Esophagus squamous epithelium (tissue), 5 donors: Measurements from ENCODE around the gene INMT. TPM values are rescaled to one million over a fixed set of nuclear protein-coding genes. Genes with fewer than 3 reads are reported as not detected.

Experiments
- DNase-seq: peaks from one replicate; lab custom pipeline; 2025; lab: John Stamatoyannopoulos, UW
- H3K27ac ChIP-seq, 4 donors: fragments of 200-600 bp; sonication (generic); one replicate each; pipeline ENCODE4 v1.5.1; 2016 to 2019; ENCODE audit warnings: mild to moderate bottlenecking in 1 of 4
- H3K27me3 ChIP-seq, 4 donors: fragments of 200-600 bp; sonication (generic); 1 replicate in 3 of 4; 2 replicates in 1 of 4; pipeline versions ENCODE4 v1.5.1 to v1.6.0; 2017 to 2021; ENCODE audit warnings: antibody characterized with exemption in 1 of 4
- H3K36me3 ChIP-seq, 3 donors: fragments of 200-600 bp; sonication (generic); one replicate each; pipeline ENCODE4 v1.5.1; 2016 to 2019
- H3K4me1 ChIP-seq, 3 donors: fragments of 200-600 bp; sonication (generic); one replicate each; pipeline ENCODE4 v1.5.1; 2017 to 2019
- H3K4me3 ChIP-seq, 4 donors: fragments of 200-600 bp; sonication (generic); 1 replicate in 3 of 4; 2 replicates in 1 of 4; pipeline ENCODE4 v1.5.1; 2016 to 2019; ENCODE audit warnings: mild to moderate bottlenecking in 2 of 4, moderate library complexity in 1 of 4
- H3K9me3 ChIP-seq, 3 donors: fragments of 200-600 bp; sonication (generic); one replicate each; pipeline ENCODE4 v1.5.1; 2016 to 2019
- CTCF ChIP-seq, 6 experiments: fragments of 450-650 bp in 4 of 6; fragments of 200-600 bp in 2 of 6; sonication (generic) in 2 of 6; IDR thresholded peaks; one replicate each; pipeline ENCODE4 v1.5.1; 2016 to 2019; ENCODE audit warnings: antibody characterized with exemption in 6 of 6, mild to moderate bottlenecking in 4 of 6, moderate library complexity in 4 of 6
- POLR2A ChIP-seq, 4 donors: fragments of 450-650 bp; IDR thresholded peaks; one replicate each; pipeline ENCODE4 v1.6.1; 2017; ENCODE audit warnings: antibody characterized with exemption in 4 of 4, mild to moderate bottlenecking in 4 of 4, moderate library complexity in 3 of 4
- WGBS, 2 donors: methylation state at CpG; one replicate each; pipeline ENCODE4 v1.1.5; 2018; 5-methylcytosine and 5-hydroxymethylcytosine counted together
- intact Hi-C: fragments of 100-400 bp; cut with DNase I; formaldehyde crosslinking; loops from one replicate; pipeline ENCODE4 v1.15.0; 2022
- total RNA-seq, 4 donors: library from RNA; depleted of rRNA; stranded (reverse); fragments of >200 nt; gene quantifications; one replicate each; pipeline ENCODE4 v1.1.0, GENCODE V29; 2016
- donor health status: DM: yes; HTN: yes; CAD: no.

The INMT gene
- total RNA-seq, 4 donors from 2014 or later = 0.76 to 40.2 (median 7.8) TPM

GRCh38 chr7:30721211-30721610 is 30.7 kb upstream of the INMT start:
- Histone ChIP-seq H3K27me3 (peaks cover 0 to 14% (median 0%) of the 10 kb centered on the region in 4 donors), H3K9me3 (peaks cover 0 to 22% (median 0%) of the 10 kb centered on the region in 3 donors), H3K27ac (no peak overlapping the region), H3K4me1 (no peaks in the 10 kb centered on the region), H3K36me3 (no peaks in the 10 kb centered on the region), H3K4me3 (no peak overlapping the region)
- intact Hi-C loops = no loop called here
- DNase-seq = no peak
- TF ChIP-seq POLR2A (IDR thresholded peaks at IDR 0.05) = no peak
- 89 to 100% methylated on average over 1 of the region's 1 CpG for WGBS, 2 donors

GRCh38 chr7:30722187-30722586 is 29.7 kb upstream of the INMT start:
- Histone ChIP-seq H3K36me3 (no peaks in the 10 kb centered on the region), H3K9me3 (peaks cover 0 to 21% (median 0%) of the 10 kb centered on the region in 3 donors), H3K27ac (no peak overlapping the region), H3K4me1 (no peaks in the 10 kb centered on the region), H3K27me3 (peaks cover 0 to 14% (median 0%) of the 10 kb centered on the region in 4 donors), H3K4me3 (no peak overlapping the region)
- intact Hi-C loops = no loop called here
- no peak for TF ChIP-seq POLR2A (IDR thresholded peaks at IDR 0.05)
- DNase-seq = no peak
- 50 to 72% methylated on average over 1 to 2 of the region's 2 CpGs for WGBS, 2 donors

- H3K27ac ChIP-seq = no peak overlapping the region
- H3K36me3 ChIP-seq = no peaks in the 10 kb centered on the region
- intact Hi-C loops = no loop called here
- H3K27me3 ChIP-seq = peaks cover 0 to 14% (median 0%) of the 10 kb centered on the region in 4 donors
- no peak for DNase-seq
- H3K4me1 ChIP-seq = no peaks in the 10 kb centered on the region
- H3K9me3 ChIP-seq = peaks cover 0 to 16% (median 0%) of the 10 kb centered on the region in 3 donors
- H3K4me3 ChIP-seq = no peak overlapping the region
- TF ChIP-seq CTCF (IDR thresholded peaks at IDR 0.05) = no peak
- TF ChIP-seq POLR2A (IDR thresholded peaks at IDR 0.05) = no peak
These were observed 29.3 kb upstream of the INMT start for GRCh38 chr7:30722671-30723070.

GRCh38 chr7:30723776-30724175 is 28.2 kb upstream of the INMT start:
- no peaks in the 10 kb centered on the region for H3K4me1 ChIP-seq
- no peak overlapping the region for H3K27ac ChIP-seq
- H3K27me3 ChIP-seq = peaks cover 0 to 14% (median 0%) of the 10 kb centered on the region in 4 donors
- intact Hi-C loops = no loop called here
- TF ChIP-seq POLR2A (IDR thresholded peaks at IDR 0.05) (no peak), CTCF (IDR thresholded peaks at IDR 0.05) (no peak)
- peaks cover 0 to 7% (median 0%) of the 10 kb centered on the region in 3 donors for H3K9me3 ChIP-seq
- DNase-seq = no peak
- 66 to 74% methylated on average over 2 of the region's 4 CpGs for WGBS, 2 donors
- H3K4me3 ChIP-seq = no peak overlapping the region
- no peaks in the 10 kb centered on the region for H3K36me3 ChIP-seq

GRCh38 chr7:30726296-30727006 is 25.5 kb upstream of the INMT start:
- peaks cover 0 to 18% (median 0%) of the 10 kb centered on the region in 4 donors for H3K27me3 ChIP-seq
- H3K9me3 ChIP-seq = no peaks in the 10 kb centered on the region
- 100% methylated on average over 2 of the region's 7 CpGs; no CpG with 5 or more reads in 1 of the 2 donors for WGBS, 2 donors
- TF ChIP-seq CTCF (IDR thresholded peaks at IDR 0.05) (no peak), POLR2A (IDR thresholded peaks at IDR 0.05) (no peak)
- no peak overlapping the region for H3K27ac ChIP-seq
- intact Hi-C loops = no loop called here
- H3K4me3 ChIP-seq = no peak overlapping the region
- no peaks in the 10 kb centered on the region for H3K36me3 ChIP-seq
- no peaks in the 10 kb centered on the region for H3K4me1 ChIP-seq
- no peak for DNase-seq

GRCh38 chr7:30727061-30727945 is 24.6 kb upstream of the INMT start:
- no peaks in the 10 kb centered on the region for H3K36me3 ChIP-seq
- 51 to 67% methylated on average over 1 to 7 of the region's 8 CpGs for WGBS, 2 donors
- no peak overlapping the region for H3K4me3 ChIP-seq
- DNase-seq = no peak
- TF ChIP-seq CTCF (IDR thresholded peaks at IDR 0.05) (no peak), POLR2A (IDR thresholded peaks at IDR 0.05) (no peak)
- peaks cover 0 to 13% (median 0%) of the 10 kb centered on the region in 4 donors for H3K27me3 ChIP-seq
- intact Hi-C loops = no loop called here
- no peaks in the 10 kb centered on the region for H3K4me1 ChIP-seq
- H3K27ac ChIP-seq = no peak overlapping the region
- no peaks in the 10 kb centered on the region for H3K9me3 ChIP-seq
